ENCODE results near the gene SPACA7. TPM values are rescaled to one million over a fixed set of nuclear protein-coding genes. Genes with fewer than 3 reads are reported as not detected.

Gene SPACA7
- total RNA-seq, 3 donors from 2014 or later, result not detected

DNA sequence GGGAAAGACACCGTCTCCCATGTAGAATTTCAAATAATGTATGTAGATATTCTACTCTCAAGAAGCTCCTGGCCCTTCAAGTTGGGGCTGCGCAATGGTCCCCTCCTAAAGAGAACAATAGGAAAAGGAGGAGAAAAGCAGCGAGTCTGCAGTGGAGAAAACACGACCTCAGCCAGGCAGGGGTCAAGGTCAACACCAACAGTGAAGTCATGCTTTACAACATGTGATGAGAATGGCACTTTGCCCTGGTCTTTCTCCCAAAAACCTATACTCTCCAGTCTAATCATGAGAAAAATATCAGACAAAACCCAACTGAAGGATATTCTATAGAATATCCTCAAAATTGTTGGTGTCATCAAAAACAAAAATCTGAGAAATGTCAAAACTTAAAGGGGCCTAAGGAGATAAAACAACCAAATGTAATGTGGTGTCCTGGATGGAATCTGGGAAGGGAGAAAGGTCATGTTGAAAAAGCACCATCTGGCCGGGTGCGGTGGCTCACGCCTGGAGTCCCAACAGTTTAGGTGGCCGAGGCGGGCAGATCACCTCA lies 101.0 kb downstream of the SPACA7 start:
- no peak for DNase-seq
- no peak for TF ChIP-seq CTCF (IDR thresholded peaks at IDR 0.05)
- Histone ChIP-seq H3K4me1 (ENCODE audit: low read depth) (no peaks in the 10 kb centered on the region), H3K36me3 (ENCODE audit: low read depth) (no peaks in the 10 kb centered on the region), H3K9me3 (peaks cover 4% of the 10 kb centered on the region), H3K4me3 (no peak overlapping the region)
- no peak for ATAC-seq
- intact Hi-C loops (cut with DNase I, micrococcal nuclease), result no loop called here

DNA sequence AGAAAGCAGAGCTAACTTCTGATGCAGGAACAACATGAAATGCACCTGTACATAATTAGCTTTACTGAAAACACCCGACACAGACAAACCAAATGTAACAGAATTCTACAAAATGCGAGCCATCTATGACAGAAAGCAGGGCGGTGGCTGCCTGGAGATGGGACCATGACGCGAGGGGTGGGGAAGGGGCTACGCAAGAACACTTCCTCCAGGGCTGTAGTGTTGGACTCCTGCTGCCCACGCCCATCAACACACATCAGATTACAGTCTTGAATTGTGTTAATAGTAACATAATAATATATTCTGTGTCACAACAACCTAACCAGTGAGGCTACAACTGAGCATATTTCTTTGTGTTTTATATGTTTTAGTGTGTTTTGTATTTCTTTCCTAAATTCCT lies 103.2 kb downstream of the SPACA7 start:
- DNase-seq (no peak), ATAC-seq (no peak)
- intact Hi-C loops (cut with DNase I, micrococcal nuclease), result no loop called here
- Histone ChIP-seq H3K4me3 (no peak overlapping the region), H3K36me3 (ENCODE audit: low read depth) (no peaks in the 10 kb centered on the region), H3K4me1 (ENCODE audit: low read depth) (no peaks in the 10 kb centered on the region), H3K9me3 (peaks cover 4% of the 10 kb centered on the region)
- TF ChIP-seq CTCF (IDR thresholded peaks at IDR 0.05), result no peak

DNA sequence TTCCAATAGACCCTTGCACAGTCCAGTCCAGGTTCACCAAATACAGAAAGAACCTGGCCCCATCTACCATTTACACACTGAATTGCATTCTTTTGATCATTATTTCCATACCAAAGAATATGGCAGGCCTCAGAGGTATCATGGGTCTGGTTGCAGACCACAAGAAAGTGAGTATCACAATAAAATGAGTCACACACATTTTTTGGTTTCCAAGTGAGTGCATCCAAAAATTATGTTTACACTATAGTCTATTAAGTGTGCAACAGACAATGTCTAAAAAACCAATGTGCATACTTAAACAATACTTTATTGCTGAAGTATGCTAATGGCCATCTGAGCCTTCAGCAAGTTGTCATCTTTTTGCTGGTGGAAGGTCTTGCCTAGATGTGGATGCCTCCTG lies 105.3 kb downstream of the SPACA7 start:
- Histone ChIP-seq H3K36me3 (ENCODE audit: low read depth) (no peaks in the 10 kb centered on the region), H3K4me1 (ENCODE audit: low read depth) (no peaks in the 10 kb centered on the region), H3K9me3 (peaks cover 4% of the 10 kb centered on the region), H3K4me3 (no peak overlapping the region)
- DNase-seq (no peak), ATAC-seq (no peak)
- intact Hi-C loops (cut with DNase I, micrococcal nuclease), result no loop called here
- TF ChIP-seq CTCF (IDR thresholded peaks at IDR 0.05), result no peak

- no peak overlapping the region for H3K4me3 ChIP-seq
- intact Hi-C loops (cut with DNase I, micrococcal nuclease), result no loop called here
- no peak for DNase-seq
- no peak for TF ChIP-seq CTCF (IDR thresholded peaks at IDR 0.05)
- ATAC-seq, result no peak
- H3K36me3 ChIP-seq (ENCODE audit: low read depth), result no peaks in the 10 kb centered on the region
- H3K4me1 ChIP-seq (ENCODE audit: low read depth), result no peaks in the 10 kb centered on the region
- H3K9me3 ChIP-seq, result peaks cover 4% of the 10 kb centered on the region
Observed at GRCh38 chr13:112483299-112483698, 107.1 kb downstream of the SPACA7 start.

Other genes starting within 250 kb of the SPACA7 start
- 10 to 100 TPM; 27.7 to 44.8 (median 32.7) TPM for gene TUBGCP3, start 211.8 kb downstream of the SPACA7 start, total RNA-seq

Data from mucosa of descending colon (tissue), 3 donors.